DMS53 treated with DMSO at 0.1 percent for 48 hours (cell line): ENCODE data around the gene SPATA7.

Source experiments
- DNase-seq: peaks from one replicate; lab custom pipeline; 2025; ENCODE audit not compliant: unreplicated experiment; lab: John Stamatoyannopoulos, UW

The SPATA7 gene

GRCh38 chr14:88411039-88411438 lies 25.6 kb downstream of the SPATA7 start:
- DNase-seq: no peak

DNA sequence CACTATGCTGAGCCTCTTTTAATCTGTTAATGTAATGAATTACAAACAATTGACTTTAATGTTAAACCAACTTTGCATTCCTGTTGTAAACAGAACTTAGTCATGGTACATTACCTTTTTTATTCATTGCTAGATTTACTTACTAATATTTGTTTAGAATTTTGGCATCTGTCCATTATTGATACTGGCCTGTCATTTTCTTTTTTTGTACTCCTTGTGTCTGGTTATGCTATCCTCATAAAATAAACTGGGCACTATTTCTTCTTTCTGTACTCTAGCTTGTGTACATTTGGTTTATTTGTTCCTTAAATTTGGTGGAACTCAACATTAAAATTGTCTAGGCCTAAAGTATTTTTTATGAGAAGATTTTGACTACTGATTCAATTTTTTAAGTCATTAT lies 32.1 kb downstream of the SPATA7 start:
- DNase-seq: peak; percentile 26

DNA sequence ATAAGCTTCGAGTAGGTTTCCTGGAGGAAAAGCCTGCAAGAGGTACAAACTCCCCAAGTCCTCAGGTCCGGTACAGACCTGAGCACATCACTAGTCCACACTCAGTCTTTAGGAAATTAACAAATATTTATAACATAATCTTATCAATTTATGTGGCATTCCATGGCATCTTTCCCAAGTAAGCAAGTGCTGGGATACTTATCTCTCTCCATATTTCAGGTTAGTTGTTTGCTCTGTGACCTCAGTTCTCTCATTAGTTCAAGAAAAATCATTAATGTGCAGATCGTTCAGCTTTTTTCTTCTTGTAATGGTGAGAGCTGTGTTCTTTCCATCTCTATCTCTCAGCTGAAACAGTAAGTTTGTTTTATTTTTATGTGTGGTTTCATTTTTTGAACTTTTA lies 34.7 kb downstream of the SPATA7 start:
- DNase-seq: no peak

GRCh38 chr14:88421286-88421685 lies 35.8 kb downstream of the SPATA7 start:
- DNase-seq: no peak

- DNase-seq: no peak
Measured at GRCh38 chr14:88422047-88422446, 36.6 kb downstream of the SPATA7 start.

- DNase-seq: no peak
Measured at GRCh38 chr14:88422919-88423650, 37.6 kb downstream of the SPATA7 start.

DNA sequence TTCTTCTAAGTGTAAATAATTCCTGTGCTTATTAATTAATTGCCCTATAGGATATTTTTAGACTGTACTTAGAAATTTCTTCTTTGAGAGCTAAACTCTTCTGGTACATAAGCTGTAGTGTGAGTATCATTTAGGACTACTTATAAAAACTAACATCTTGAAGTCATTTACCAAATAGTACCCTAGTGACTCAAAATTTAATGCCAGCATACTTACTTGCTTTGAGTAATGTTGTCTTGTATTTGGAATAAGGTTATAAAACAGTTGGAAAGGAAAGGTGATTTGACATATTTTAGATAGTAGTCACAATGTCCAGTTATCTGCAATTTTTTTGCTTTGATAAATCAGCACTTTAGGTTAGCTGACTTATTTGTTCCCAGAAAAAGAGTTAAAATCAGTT lies 39.1 kb downstream of the SPATA7 start:
- DNase-seq: no peak

DNA sequence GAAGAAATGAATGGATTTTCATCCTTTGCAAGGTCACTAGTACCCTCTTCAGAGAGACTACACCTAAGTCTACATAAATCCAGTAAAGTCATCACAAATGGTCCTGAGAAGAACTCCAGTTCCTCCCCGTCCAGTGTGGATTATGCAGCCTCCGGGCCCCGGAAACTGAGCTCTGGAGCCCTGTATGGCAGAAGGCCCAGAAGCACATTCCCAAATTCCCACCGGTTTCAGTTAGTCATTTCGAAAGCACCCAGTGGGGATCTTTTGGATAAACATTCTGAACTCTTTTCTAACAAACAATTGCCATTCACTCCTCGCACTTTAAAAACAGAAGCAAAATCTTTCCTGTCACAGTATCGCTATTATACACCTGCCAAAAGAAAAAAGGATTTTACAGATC lies 40.8 kb downstream of the SPATA7 start:
- DNase-seq: no peak

DNA sequence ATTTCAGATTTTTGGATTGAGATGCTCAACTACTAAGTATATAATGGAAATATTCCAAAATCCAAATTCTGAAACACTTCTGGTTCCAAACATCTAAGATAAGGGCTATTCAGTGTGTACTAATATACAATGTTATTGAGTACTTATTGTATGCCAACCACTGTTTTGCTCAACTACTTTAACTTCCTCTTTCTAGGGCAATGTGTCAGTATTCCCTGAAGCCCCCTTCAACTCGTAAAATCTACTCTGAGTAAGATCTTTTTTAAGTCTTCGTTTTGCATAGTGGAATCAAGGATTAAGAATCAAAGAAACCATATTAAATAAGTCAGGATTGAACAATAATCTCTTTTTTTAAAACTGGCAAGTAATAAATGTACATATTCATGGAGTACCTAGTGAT lies 45.5 kb downstream of the SPATA7 start:
- no peak for DNase-seq

DNA sequence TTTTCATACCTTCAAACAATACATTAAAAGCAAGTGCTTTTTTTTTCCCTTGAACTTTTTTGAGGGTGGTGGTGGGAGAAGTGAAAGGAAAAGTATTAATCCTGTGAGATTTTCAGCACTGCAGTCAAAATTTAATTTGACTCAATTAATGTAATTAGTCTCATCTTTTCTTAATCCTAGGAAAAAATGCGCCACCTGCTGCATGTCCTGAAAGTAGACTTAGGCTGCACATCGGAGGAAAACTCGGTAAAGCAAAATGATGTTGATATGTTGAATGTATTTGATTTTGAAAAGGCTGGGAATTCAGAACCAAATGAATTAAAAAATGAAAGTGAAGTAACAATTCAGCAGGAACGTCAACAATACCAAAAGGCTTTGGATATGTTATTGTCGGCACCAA lies 52.2 kb downstream of the SPATA7 start:
- no peak for DNase-seq

DNA sequence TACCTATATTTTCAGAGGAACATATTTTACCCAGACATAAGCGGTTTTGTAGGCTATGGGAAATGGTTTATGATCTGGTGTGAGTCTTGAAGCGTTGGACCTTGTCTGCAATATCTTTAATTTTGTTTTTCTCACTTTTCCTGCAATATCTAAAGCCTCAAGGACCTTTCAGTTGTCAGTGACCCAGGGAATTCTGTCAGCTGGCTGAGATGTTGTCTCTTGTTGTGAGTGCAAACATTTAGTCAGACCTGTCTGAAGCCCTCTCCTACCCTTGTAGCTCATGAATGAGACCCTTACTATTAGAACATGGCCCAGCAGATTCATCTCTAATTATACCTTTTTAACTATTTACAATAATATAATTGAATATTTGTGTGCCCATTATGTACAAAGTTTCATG lies 53.6 kb downstream of the SPATA7 start:
- no peak for DNase-seq

DNA sequence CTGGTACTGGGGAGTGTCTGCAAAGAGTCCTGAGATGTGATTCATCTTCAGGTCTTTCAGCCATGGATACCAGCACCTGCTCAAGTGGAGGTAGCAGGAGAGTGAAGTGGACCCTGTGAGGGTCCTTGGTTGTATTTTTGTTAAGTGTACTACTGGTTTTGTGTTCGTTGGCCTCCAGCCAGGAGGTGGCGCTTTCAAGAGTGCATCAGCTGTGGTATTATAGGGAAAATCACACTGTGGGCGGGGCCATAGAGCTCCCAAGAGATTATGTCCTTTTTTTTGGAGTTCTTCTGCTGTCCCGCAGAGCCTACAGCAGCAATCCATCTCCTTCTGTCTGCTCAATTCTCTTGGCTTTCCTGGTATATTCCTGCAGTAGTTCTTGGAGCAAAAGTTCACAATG lies 66.8 kb downstream of the SPATA7 start:
- no peak for DNase-seq

DNA sequence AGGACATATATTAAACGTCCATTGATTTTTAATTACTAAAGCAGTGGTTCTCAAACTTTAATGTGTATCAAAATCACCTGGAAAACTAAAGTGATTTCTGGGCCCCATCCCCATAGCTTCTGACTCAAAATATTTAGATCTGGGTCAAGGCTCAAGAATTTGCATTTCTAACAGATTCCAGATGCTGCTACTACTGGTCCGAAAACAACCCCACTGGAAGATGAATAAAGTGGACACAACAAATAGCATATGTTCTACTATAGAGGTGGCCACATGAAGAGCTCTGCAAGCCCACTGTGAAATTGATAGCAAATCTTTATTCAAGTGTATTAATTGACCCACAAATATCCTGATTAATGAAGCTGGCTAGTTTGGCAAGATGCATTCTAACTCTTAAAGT lies 69.4 kb downstream of the SPATA7 start:
- DNase-seq: no peak

GRCh38 chr14:88463318-88463717 lies 77.9 kb downstream of the SPATA7 start:
- DNase-seq: peak; percentile 4

DNA sequence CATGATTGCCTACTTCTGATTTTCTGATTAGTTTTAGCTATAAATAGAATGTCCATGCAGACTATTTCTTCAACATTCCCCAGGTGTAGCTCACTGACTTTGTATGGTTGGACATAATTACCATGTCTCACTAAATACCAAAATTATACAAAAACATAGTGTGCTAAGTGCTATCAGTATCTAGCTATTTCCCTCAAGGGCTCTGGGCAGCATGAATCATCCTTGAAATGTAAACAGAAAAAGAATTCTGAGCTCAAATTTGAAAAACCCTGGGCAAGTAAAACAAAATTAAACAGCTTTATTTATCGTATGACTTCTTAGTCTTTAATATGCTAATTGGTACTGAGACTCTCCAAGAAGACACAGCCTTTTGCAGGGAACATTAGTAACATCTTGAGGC lies 82.9 kb downstream of the SPATA7 start:
- peak; percentile 0 for DNase-seq

GRCh38 chr14:88470542-88471440 lies 85.3 kb downstream of the SPATA7 start:
- DNase-seq: no peak

DNA sequence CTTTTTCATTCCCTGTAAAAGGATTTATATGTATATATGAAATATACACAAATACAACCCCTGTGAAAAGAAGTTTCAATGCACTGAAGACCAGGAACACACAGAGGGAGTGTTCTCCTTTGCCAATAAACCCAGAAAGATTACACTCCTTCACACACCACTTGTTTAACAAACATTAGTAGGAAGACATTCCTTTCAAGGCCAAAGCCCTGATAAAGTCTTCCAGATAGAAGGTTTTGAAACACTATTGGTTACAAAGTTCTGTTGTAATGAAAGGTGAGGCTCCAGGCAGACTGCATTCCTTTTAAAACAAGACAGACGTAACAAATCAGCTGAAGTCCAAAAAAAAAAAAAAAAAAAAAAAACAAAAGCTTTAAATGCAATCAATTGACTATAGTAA lies 88.3 kb downstream of the SPATA7 start:
- DNase-seq: no peak

DNA sequence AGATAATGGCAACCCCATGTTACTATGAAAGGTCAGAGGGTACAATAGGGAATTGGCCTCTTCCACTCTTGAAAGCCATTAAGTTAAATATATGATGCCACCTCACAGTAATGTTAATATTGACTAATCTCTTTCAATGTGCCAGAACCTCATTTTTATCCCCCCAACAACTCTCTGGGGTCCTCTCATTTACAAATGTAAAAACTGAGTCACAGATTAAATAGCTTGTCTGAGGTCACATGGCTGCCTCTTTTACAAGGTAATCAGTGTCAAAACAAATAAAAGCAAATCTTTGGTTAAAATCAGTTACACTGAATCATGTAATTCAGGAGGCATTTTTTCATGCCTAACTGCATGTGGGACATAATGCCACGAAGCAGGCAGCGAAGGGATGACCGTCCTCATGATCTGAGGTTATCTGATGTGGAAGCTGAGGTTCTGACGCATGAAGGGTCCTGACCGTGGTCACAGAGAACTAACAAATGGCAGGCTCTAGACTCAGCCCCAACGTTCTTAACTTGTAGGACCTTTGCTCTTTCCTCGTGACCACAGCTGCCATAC lies 90.8 kb downstream of the SPATA7 start:
- no peak for DNase-seq

DNA sequence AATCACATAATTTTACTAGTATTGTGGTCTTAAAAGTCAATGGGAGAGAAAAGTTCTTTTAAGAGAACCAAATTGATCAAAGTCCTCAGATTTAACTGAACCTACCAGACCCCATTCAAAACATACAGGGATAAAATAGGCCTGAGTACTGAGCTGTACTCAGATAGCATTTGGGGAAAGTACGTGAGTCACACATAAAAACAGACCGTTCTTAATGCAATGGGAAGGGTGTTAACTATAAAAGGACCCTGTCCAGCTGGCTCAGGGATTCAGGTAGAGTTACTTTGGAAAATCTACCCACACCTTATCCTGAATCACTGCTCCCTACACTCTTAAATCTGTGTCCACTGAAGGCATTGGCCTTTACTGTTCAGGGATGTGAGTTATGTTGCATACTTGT lies 91.4 kb downstream of the SPATA7 start:
- no peak for DNase-seq

DNA sequence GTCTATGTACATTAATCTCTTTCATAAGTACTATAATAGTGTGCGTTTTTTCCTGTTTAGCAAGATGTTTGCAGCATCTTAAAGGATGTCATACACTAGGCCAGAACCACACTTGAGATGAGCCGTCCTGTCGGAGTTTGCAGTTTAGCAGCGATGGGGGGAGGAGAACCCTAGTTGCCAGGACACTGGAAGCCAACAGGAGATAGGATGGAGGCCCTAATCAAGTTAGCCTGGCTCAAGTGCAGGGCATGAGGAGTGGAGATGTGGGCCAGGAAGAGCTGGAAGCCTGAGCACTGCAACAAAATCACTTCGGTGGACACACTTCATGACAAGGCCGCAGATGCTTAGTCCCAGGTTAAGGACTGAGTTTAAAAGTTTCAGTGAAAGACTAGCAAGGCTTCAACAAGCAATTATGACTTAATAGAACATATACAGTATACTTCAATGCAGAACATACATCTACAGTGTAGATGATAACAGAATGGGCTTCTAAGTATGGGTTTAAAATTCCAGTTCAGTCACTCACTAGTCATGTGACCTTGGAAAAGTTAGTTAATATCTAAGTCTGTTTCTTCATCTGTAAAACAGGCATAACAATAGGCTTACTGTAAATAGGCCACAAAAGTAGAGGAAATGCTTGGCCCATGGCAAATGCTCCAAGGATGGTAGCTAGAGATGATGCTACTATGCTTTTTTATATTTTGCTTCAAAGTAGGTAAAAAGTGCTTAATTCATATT lies 92.2 kb downstream of the SPATA7 start:
- DNase-seq: no peak

DNA sequence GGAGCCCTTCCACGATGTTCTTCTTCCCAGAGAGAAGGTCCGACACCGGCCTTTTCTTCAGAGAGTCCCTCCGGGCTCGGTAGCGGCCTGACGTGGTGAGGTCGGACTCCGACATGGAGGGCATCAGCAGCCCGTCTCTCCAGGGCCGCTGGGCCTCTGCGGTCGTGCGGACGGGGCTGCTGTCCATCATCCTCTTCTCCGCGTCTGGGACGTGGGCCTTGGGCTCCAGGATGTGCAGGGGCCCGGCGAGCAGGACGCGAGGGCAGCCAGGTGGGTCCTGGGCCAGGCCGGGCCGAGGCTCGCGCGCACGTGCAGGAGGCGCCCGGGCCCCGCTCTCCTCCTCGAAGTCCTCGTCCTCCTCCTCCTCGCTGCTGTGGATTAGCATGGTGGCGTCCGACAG lies 93.5 kb downstream of the SPATA7 start:
- DNase-seq: no peak
